ENCODE results near the gene GGCT.

The GGCT gene

GRCh38 chr7:30451539-30452279 lies 52.9 kb downstream of the GGCT start:
- DNase-seq (ENCODE audit: low read depth): no peak
- no peak overlapping the region for H3K4me3 ChIP-seq (ENCODE audit: low read depth, low read length)
- TF ChIP-seq, protein P1, sequence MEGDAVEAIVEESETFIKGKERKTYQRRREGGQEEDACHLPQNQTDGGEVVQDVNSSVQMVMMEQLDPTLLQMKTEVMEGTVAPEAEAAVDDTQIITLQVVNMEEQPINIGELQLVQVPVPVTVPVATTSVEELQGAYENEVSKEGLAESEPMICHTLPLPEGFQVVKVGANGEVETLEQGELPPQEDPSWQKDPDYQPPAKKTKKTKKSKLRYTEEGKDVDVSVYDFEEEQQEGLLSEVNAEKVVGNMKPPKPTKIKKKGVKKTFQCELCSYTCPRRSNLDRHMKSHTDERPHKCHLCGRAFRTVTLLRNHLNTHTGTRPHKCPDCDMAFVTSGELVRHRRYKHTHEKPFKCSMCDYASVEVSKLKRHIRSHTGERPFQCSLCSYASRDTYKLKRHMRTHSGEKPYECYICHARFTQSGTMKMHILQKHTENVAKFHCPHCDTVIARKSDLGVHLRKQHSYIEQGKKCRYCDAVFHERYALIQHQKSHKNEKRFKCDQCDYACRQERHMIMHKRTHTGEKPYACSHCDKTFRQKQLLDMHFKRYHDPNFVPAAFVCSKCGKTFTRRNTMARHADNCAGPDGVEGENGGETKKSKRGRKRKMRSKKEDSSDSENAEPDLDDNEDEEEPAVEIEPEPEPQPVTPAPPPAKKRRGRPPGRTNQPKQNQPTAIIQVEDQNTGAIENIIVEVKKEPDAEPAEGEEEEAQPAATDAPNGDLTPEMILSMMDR (IDR thresholded peaks at IDR 0.05; ENCODE audit: low read depth, low read length, missing control alignments): no peak

- TF ChIP-seq, protein P1 (IDR thresholded peaks at IDR 0.05; ENCODE audit: low read depth, low read length, missing control alignments): no peak
- DNase-seq (ENCODE audit: low read depth): no peak
- no peak overlapping the region for H3K4me3 ChIP-seq (ENCODE audit: low read depth, low read length)
Measured at GRCh38 chr7:30450983-30451497, 53.6 kb downstream of the GGCT start.

DNA sequence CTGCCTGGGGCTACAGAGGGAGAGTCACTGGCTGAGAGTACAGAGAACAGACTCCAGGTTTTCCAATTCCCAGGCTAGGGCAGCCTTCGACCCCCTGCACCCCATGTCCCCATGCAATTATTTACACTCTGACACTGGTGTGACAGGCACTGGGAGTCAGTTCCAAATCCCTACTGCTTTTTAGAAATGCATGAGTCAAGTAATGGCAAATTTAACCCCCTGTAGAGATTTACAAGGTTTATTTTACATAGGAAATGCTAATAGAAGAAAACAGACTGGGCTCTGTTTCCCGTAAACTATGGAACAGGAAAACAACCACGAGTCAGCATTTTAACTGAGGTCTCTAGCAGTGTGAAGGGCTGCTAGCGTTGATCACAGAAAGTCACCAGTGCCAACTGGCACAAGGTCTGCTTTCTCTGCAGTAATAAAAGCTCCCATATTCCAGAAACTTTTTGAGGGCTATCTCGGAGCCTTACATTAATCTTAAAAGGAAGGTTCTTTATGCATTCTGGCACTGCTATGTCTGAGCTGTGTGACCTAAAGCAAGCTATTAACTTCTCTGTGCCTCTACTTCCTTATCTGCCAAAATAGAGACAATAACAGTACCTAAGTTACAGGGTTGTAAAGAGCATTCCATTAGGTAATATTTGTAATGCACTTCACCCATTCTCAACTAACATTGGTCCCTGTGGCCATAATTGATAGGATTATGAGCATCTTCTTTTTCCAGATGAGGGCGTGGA lies 54.2 kb downstream of the GGCT start:
- H3K4me3 ChIP-seq (ENCODE audit: low read depth, low read length): no peak overlapping the region
- TF ChIP-seq, protein P1 (IDR thresholded peaks at IDR 0.05; ENCODE audit: low read depth, low read length, missing control alignments): no peak
- no peak for DNase-seq (ENCODE audit: low read depth)

DNA sequence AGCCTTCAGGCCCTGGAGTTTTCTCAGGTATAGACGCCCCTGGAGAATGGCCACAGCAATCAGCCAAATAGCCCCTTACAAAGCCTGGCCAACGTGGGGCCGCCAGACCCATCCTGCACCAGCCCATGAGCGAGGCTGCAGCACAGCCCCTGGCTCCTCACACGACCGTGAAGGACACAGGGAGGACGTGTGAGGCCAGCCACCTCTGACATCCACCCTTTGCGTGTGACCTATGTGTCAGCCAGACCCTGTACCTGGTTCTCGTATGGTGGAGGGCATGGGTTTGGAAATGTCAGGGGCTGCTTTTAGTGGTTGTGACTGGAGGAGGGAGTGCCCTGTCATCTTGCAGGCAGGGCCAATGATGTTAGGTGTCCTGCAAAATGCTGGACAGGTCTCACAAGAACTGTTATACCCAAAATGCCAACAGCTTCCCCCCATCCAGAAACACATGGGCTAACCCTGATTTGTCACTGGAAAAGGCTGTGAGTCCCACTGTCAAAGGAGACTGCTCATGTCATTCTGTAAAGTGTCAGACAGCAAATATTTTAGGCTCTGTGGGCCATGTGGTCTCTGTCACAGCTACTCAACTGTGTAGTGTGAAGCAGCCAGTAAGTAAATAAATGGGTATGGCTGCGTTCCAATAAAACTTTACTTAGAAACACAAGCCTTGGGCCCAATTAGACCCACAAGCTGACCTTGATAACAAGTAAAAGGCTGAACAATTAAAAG lies 56.0 kb downstream of the GGCT start:
- H3K4me3 ChIP-seq (ENCODE audit: low read depth, low read length): no peak overlapping the region
- DNase-seq (ENCODE audit: low read depth): no peak
- TF ChIP-seq, protein P1 (IDR thresholded peaks at IDR 0.05; ENCODE audit: low read depth, low read length, missing control alignments): no peak

GRCh38 chr7:30447466-30447865 lies 57.2 kb downstream of the GGCT start:
- TF ChIP-seq, protein P1 (IDR thresholded peaks at IDR 0.05; ENCODE audit: low read depth, low read length, missing control alignments): no peak
- DNase-seq (ENCODE audit: low read depth): no peak
- no peak overlapping the region for H3K4me3 ChIP-seq (ENCODE audit: low read depth, low read length)
